Activated CD4-positive, alpha-beta memory T cell treated with anti-CD3 and anti-CD28 coated beads for 36 hours (primary cell): ENCODE data around the gene IFFO2. TPM values are rescaled to one million over a fixed set of nuclear protein-coding genes. Genes with fewer than 3 reads are reported as not detected.

Experiments used
- CTCF ChIA-PET: fragments of 350-600 bp; sonication (Branson Sonifier 250); formaldehyde crosslinking; loops from one replicate; lab custom pipeline; 2021; ENCODE audit warnings: antibody characterized with exemption, inconsistent platforms; lab: Charles Lee
- POLR2A ChIA-PET: fragments of 350-600 bp; sonication (Branson Sonifier 250); formaldehyde crosslinking; loops from one replicate; lab custom pipeline; 2021; ENCODE audit warnings: antibody characterized with exemption; lab: Charles Lee
- DNase-seq: peaks from one replicate; pipeline ENCODE4 v3.0.0-alpha.2; 2020
- H3K27ac Mint-ChIP-seq: one replicate; pipeline ENCODE4 v1.8.0; 2021; ENCODE audit warnings: mixed read lengths
- H3K27me3 Mint-ChIP-seq: one replicate; pipeline ENCODE4 v1.8.0; 2021; ENCODE audit warnings: mixed read lengths
- H3K36me3 Mint-ChIP-seq: one replicate; pipeline ENCODE4 v1.8.0; 2021; ENCODE audit warnings: mixed read lengths
- H3K4me1 Mint-ChIP-seq: one replicate; pipeline ENCODE4 v1.8.0; 2021; ENCODE audit warnings: low read depth, mixed read lengths
- H3K4me3 Mint-ChIP-seq: one replicate; pipeline ENCODE4 v1.8.0; 2021; ENCODE audit warnings: mild to moderate bottlenecking, mixed read lengths
- H3K9me3 Mint-ChIP-seq: one replicate; pipeline ENCODE4 v1.8.0; 2021; ENCODE audit warnings: mixed read lengths
- intact Hi-C: fragments of 100-400 bp; cut with micrococcal nuclease; formaldehyde crosslinking; loops from one replicate; pipeline ENCODE4 v1.15.1; 2023
- total RNA-seq, 2 experiments: library from RNA; stranded (reverse); gene quantifications; one replicate each; pipeline ENCODE4 v1.2.3, GENCODE V29; 2021

The IFFO2 gene
- total RNA-seq, 2 experiments from 2014 or later: 40.4 to 42.0 TPM

- POLR2A ChIA-PET: no interaction called here
- no peak for DNase-seq
- Mint-ChIP-seq H3K27me3 (no peaks in the 10 kb centered on the region), H3K4me1 (no peaks in the 10 kb centered on the region), H3K9me3 (no peaks in the 10 kb centered on the region), H3K36me3 (no peaks in the 10 kb centered on the region), H3K4me3 (no peak overlapping the region), H3K27ac (no peak overlapping the region)
- CTCF ChIA-PET: interaction anchor here (0.5 kb wide), 1 partner anchor 19 kb away, joined by 3 read pairs; no protein-coding TSS in a partner anchor
- intact Hi-C loops: no loop called here
Measured at GRCh38 chr1:18890706-18891425, 65.6 kb downstream of the IFFO2 start.

GRCh38 chr1:18886003-18886335 is 70.5 kb downstream of the IFFO2 start:
- ChIA-PET CTCF (interaction anchor here (3.1 kb wide), 1 partner anchor 189 kb away, joined by 36 read pairs; no protein-coding TSS in a partner anchor), POLR2A (no interaction called here)
- no peaks in the 10 kb centered on the region for H3K36me3 Mint-ChIP-seq
- no peak overlapping the region for H3K4me3 Mint-ChIP-seq
- no peaks in the 10 kb centered on the region for H3K9me3 Mint-ChIP-seq
- H3K4me1 Mint-ChIP-seq: no peaks in the 10 kb centered on the region
- intact Hi-C loops: no loop called here
- no peak for DNase-seq
- no peak overlapping the region for H3K27ac Mint-ChIP-seq
- H3K27me3 Mint-ChIP-seq: no peaks in the 10 kb centered on the region

DNA sequence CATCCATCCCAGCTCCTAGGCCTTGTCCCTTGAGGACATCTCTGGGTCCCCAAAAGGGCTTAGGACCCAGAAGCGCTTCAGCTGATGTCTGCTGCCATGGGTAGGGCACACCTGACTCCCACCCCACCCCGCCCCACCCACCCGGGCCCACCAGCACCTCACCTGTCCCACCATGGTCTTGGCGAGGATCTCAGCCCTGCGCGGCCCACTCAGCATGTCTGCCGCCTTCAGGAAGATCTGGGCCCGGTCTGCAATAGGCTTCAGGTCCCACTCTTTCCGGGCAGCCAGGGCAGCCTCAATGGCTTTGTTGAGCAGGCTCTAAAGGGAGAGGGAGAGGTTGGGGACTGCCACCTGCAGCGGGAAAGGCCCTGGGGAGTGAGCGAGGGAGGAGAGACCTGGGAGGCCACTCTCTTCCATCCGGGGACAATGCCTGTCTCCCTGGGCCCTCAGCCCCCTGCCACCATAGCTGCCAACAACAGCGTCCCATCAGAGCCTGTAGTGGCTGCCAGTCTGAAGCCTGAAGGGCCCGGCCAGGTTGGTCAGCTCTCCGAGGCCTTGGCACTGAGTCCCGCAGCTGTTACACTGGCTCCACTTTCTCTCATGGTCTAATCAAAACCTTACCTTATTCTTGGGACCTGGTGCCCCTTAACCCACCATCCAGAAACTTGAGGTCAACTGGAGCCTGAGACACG is 71.0 kb downstream of the IFFO2 start:
- intact Hi-C loops: no loop called here
- Mint-ChIP-seq H3K27me3 (no peaks in the 10 kb centered on the region), H3K27ac (no peak overlapping the region), H3K9me3 (no peaks in the 10 kb centered on the region), H3K4me1 (no peaks in the 10 kb centered on the region), H3K36me3 (no peaks in the 10 kb centered on the region), H3K4me3 (no peak overlapping the region)
- CTCF ChIA-PET: interaction anchor here (1.2 to 3.1 kb wide), 8 partner anchors 11 to 295 kb away, joined by 3 to 36 read pairs (median 8); partner anchors contain the start of gene ALDH4A1
- DNase-seq: no peak
- POLR2A ChIA-PET: no interaction called here

GRCh38 chr1:18884727-18885126 is 71.7 kb downstream of the IFFO2 start:
- no peaks in the 10 kb centered on the region for H3K9me3 Mint-ChIP-seq
- POLR2A ChIA-PET: interaction anchor here (0.8 kb wide), 1 partner anchor 213 kb away, joined by 3 read pairs; no protein-coding TSS in a partner anchor
- no peaks in the 10 kb centered on the region for H3K36me3 Mint-ChIP-seq
- H3K27me3 Mint-ChIP-seq: no peaks in the 10 kb centered on the region
- intact Hi-C loops: loop anchor here (1.0 kb wide), 1 partner anchor 190 kb away; no protein-coding TSS in a partner anchor
- CTCF ChIA-PET: interaction anchor here (0.6 to 3.1 kb wide), 36 partner anchors 9 to 779 kb away, joined by 3 to 36 read pairs (median 6); partner anchors contain the start of genes ALDH4A1 and HTR6
- DNase-seq: no peak
- no peaks in the 10 kb centered on the region for H3K4me1 Mint-ChIP-seq
- H3K27ac Mint-ChIP-seq: no peak overlapping the region
- no peak overlapping the region for H3K4me3 Mint-ChIP-seq

DNA sequence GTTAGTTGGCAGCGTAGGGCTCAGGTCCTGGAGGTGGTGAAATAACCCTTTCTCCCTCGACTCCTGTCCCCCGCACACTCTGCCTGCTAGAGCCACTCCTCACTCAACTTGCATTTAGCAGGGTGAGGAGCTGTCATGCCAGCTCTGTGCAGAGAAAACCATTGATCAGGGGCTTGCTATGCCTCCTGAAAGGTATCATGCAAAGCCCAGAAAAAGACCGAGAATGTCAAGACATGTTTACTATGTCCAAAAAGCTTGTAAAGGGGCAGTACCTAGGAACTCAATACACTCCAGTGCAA is 72.1 kb downstream of the IFFO2 start:
- Mint-ChIP-seq H3K27me3 (no peaks in the 10 kb centered on the region), H3K36me3 (no peaks in the 10 kb centered on the region), H3K27ac (no peak overlapping the region), H3K4me1 (no peaks in the 10 kb centered on the region), H3K4me3 (no peak overlapping the region), H3K9me3 (no peaks in the 10 kb centered on the region)
- POLR2A ChIA-PET: interaction anchor here (0.8 kb wide), 1 partner anchor 213 kb away, joined by 3 read pairs; no protein-coding TSS in a partner anchor
- CTCF ChIA-PET: interaction anchor here (0.6 to 3.1 kb wide), 42 partner anchors 9 to 780 kb away, joined by 3 to 36 read pairs (median 5); partner anchors contain the start of genes ALDH4A1 and HTR6
- no peak for DNase-seq
- intact Hi-C loops: loop anchor here (1.0 kb wide), 1 partner anchor 190 kb away; no protein-coding TSS in a partner anchor

DNA sequence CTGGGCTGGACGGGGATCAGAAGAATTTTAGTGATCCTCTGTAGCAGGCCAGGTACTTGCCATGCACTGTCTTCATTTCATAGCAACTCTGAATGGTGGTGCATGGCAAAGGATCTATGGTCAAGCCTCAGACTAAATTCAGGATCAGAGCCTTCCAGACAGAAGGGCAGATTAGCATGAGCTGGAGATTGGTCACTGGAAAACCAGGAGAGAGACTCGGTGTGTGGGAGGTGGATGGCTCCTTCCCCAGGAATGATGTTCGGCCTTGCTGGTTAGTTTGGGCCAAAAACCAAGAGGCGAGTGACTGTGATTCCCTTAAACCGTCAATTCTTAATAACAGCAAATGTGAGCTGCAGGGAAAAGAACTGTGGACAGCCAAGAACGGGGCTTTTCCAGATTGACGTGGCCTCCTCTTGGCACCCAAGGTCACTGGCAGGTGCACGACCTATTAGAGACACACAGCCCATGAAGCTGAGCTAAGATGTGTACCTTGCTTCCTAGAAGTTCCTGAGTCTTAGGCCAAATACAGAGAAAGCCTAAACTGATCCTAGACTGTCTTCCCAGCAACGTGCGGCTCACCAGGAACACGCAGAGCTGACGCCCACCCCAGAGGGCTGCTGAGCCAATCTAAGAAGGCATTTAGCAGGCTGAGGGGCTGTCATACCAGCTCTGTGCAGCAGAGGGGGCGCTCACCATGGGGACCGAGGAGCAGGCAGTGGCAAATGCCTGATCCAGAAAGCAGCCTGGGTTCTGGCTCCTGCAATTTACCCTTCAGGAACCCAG is 72.6 kb downstream of the IFFO2 start:
- no peak overlapping the region for H3K4me3 Mint-ChIP-seq
- no peaks in the 10 kb centered on the region for H3K36me3 Mint-ChIP-seq
- no peaks in the 10 kb centered on the region for H3K9me3 Mint-ChIP-seq
- ChIA-PET POLR2A (interaction anchor here (0.8 kb wide), 1 partner anchor 214 kb away, joined by 3 read pairs; no protein-coding TSS in a partner anchor), CTCF (interaction anchor here (0.6 to 3.1 kb wide), 39 partner anchors 9 to 780 kb away, joined by 3 to 36 read pairs (median 5); partner anchors contain the start of genes ALDH4A1 and HTR6)
- no peak overlapping the region for H3K27ac Mint-ChIP-seq
- peak; percentile 78 for DNase-seq
- no peaks in the 10 kb centered on the region for H3K27me3 Mint-ChIP-seq
- no peaks in the 10 kb centered on the region for H3K4me1 Mint-ChIP-seq
- intact Hi-C loops: loop anchor here (1.0 kb wide), 1 partner anchor 190 kb away; no protein-coding TSS in a partner anchor

- no peaks in the 10 kb centered on the region for H3K36me3 Mint-ChIP-seq
- H3K4me3 Mint-ChIP-seq: no peak overlapping the region
- no peak for DNase-seq
- ChIA-PET CTCF (interaction anchor here (1.1 to 2.6 kb wide), 6 partner anchors 25 to 215 kb away, joined by 3 to 22 read pairs (median 6); no protein-coding TSS in a partner anchor), POLR2A (no interaction called here)
- H3K4me1 Mint-ChIP-seq: no peaks in the 10 kb centered on the region
- H3K27me3 Mint-ChIP-seq: no peaks in the 10 kb centered on the region
- H3K27ac Mint-ChIP-seq: no peak overlapping the region
- H3K9me3 Mint-ChIP-seq: no peaks in the 10 kb centered on the region
- intact Hi-C loops: no loop called here
Measured at GRCh38 chr1:18883079-18883478, 73.4 kb downstream of the IFFO2 start.

DNA sequence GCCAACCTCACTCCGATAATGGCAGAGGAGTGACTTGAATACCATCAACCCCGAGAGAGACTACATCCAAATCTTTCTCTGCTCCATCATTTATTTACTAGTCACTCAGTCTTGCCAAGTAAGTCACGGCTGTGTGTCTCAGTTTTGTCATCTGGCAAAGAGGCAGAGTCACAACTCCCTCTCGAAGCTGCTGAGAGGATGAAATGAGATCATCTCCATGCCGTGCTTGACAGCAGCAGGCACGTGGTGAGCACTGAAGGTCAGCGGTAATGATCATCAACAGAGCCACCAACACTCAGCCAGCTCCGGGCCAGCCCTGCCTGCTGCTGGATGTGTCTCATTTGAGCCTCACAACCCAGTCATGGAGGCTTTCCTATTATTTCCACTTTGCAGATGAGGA is 74.0 kb downstream of the IFFO2 start:
- Mint-ChIP-seq H3K36me3 (no peaks in the 10 kb centered on the region), H3K27me3 (no peaks in the 10 kb centered on the region), H3K4me1 (no peaks in the 10 kb centered on the region), H3K4me3 (no peak overlapping the region), H3K27ac (no peak overlapping the region), H3K9me3 (no peaks in the 10 kb centered on the region)
- ChIA-PET CTCF (interaction anchor here (2.6 kb wide), 1 partner anchor 188 kb away, joined by 8 read pairs; no protein-coding TSS in a partner anchor), POLR2A (no interaction called here)
- intact Hi-C loops: no loop called here
- no peak for DNase-seq

GRCh38 chr1:18881642-18882431 is 74.6 kb downstream of the IFFO2 start:
- ChIA-PET CTCF (no interaction called here), POLR2A (no interaction called here)
- intact Hi-C loops: no loop called here
- H3K36me3 Mint-ChIP-seq: no peaks in the 10 kb centered on the region
- H3K27ac Mint-ChIP-seq: no peak overlapping the region
- no peaks in the 10 kb centered on the region for H3K27me3 Mint-ChIP-seq
- H3K9me3 Mint-ChIP-seq: no peaks in the 10 kb centered on the region
- no peak for DNase-seq
- no peak overlapping the region for H3K4me3 Mint-ChIP-seq
- H3K4me1 Mint-ChIP-seq: no peaks in the 10 kb centered on the region

DNA sequence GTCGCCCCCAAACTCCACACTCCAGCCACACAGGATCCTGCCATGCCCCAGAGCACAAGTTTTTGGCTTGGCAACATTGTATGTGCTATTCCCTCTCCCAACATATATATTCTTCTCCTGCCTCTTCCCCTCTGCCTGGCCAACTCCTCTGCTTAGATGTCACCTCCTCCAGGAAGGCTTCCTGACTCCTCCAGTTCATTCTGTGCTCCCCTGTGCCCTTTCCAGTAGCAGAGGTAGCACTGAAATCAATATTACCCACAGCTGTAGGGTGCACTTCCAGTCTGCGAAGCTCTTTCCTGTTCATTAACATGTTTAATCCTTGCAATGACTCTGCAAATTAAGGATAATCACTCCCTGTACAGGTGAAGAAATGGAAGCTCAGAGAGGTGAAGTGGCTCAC is 75.3 kb downstream of the IFFO2 start:
- no peaks in the 10 kb centered on the region for H3K9me3 Mint-ChIP-seq
- H3K27me3 Mint-ChIP-seq: no peaks in the 10 kb centered on the region
- intact Hi-C loops: no loop called here
- H3K4me1 Mint-ChIP-seq: no peaks in the 10 kb centered on the region
- CTCF ChIA-PET: no interaction called here
- H3K4me3 Mint-ChIP-seq: no peak overlapping the region
- H3K36me3 Mint-ChIP-seq: no peaks in the 10 kb centered on the region
- no peak overlapping the region for H3K27ac Mint-ChIP-seq
- POLR2A ChIA-PET: no interaction called here
- no peak for DNase-seq

- H3K4me1 Mint-ChIP-seq: no peaks in the 10 kb centered on the region
- no peak overlapping the region for H3K4me3 Mint-ChIP-seq
- no peaks in the 10 kb centered on the region for H3K27me3 Mint-ChIP-seq
- ChIA-PET POLR2A (no interaction called here), CTCF (no interaction called here)
- H3K9me3 Mint-ChIP-seq: no peaks in the 10 kb centered on the region
- no peak overlapping the region for H3K27ac Mint-ChIP-seq
- no peaks in the 10 kb centered on the region for H3K36me3 Mint-ChIP-seq
- intact Hi-C loops: no loop called here
- DNase-seq: no peak
Measured at GRCh38 chr1:18880585-18880984, 75.9 kb downstream of the IFFO2 start.
